ENCODE measurements around the gene UTS2. TPM values are rescaled to one million over a fixed set of nuclear protein-coding genes. Genes with fewer than 3 reads are reported as not detected.

Gene UTS2
- total RNA-seq, 4 donors from 2014 or later, result not detected

- no peaks in the 10 kb centered on the region for H3K4me1 ChIP-seq
- intact Hi-C loops (cut with DNase I; ENCODE audit: low total_unique reads), result no loop called here
- H3K27ac ChIP-seq, result no peak overlapping the region
- H3K4me3 ChIP-seq, result no peak overlapping the region
- no peaks in the 10 kb centered on the region for H3K36me3 ChIP-seq
- no peaks in the 10 kb centered on the region for H3K27me3 ChIP-seq
- DNase-seq, result no peak
- TF ChIP-seq CTCF (IDR thresholded peaks at IDR 0.05) (no peak), POLR2A (IDR thresholded peaks at IDR 0.05) (no peak)
- H3K9me3 ChIP-seq, result no peaks in the 10 kb centered on the region
These were observed 6.2 kb downstream of the UTS2 start for GRCh38 chr1:7846656-7847055.

DNA sequence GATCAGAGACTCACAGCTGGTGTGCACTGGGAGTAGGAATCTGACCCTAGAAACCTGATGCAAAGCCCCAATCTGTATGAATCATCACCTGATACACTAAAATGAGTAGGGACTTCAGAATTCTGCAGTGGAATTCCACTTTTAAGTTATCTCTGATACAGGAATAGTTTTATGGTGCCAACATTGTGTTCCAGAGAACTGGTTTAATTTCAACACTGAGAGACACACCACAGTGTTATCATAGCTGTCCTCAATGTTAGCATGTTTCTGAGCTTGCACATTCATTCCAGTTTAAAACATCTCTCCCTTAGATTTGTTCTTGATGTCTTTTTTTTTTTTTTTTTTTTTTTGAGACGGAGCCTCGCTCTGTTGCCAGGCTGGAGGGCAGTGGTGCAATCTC is 7.1 kb downstream of the UTS2 start:
- intact Hi-C loops (cut with DNase I; ENCODE audit: low total_unique reads), result no loop called here
- H3K36me3 ChIP-seq, result no peaks in the 10 kb centered on the region
- no peak overlapping the region for H3K4me3 ChIP-seq

GRCh38 chr1:7842517-7842916 is 10.3 kb downstream of the UTS2 start:
- TF ChIP-seq CTCF (IDR thresholded peaks at IDR 0.05), result no peak
- no peak for TF ChIP-seq POLR2A (IDR thresholded peaks at IDR 0.05)
- Histone ChIP-seq H3K36me3 (no peaks in the 10 kb centered on the region), H3K4me1 (no peaks in the 10 kb centered on the region), H3K27me3 (no peaks in the 10 kb centered on the region), H3K4me3 (no peak overlapping the region), H3K9me3 (peaks cover 3 to 9% of the 10 kb centered on the region in 2 donors), H3K27ac (no peak overlapping the region)
- no peak for DNase-seq
- intact Hi-C loops (cut with DNase I; ENCODE audit: low total_unique reads), result no loop called here

More for the DNA sequence above, 7.1 kb downstream of the UTS2 start:
- DNase-seq, result no peak
- Histone ChIP-seq H3K27ac (no peak overlapping the region), H3K27me3 (no peaks in the 10 kb centered on the region), H3K9me3 (no peaks in the 10 kb centered on the region), H3K4me1 (no peaks in the 10 kb centered on the region)
- TF ChIP-seq CTCF (IDR thresholded peaks at IDR 0.05), result no peak
- no peak for TF ChIP-seq POLR2A (IDR thresholded peaks at IDR 0.05)

- Histone ChIP-seq H3K4me1 (no peaks in the 10 kb centered on the region), H3K4me3 (no peak overlapping the region), H3K27me3 (no peaks in the 10 kb centered on the region), H3K27ac (no peak overlapping the region), H3K36me3 (no peaks in the 10 kb centered on the region), H3K9me3 (peaks cover 3 to 9% of the 10 kb centered on the region in 2 donors)
- TF ChIP-seq POLR2A (IDR thresholded peaks at IDR 0.05) (no peak), CTCF (IDR thresholded peaks at IDR 0.05) (no peak)
- intact Hi-C loops (cut with DNase I; ENCODE audit: low total_unique reads), result no loop called here
- DNase-seq, result no peak
These were observed 13.3 kb downstream of the UTS2 start for GRCh38 chr1:7839526-7839925.

DNA sequence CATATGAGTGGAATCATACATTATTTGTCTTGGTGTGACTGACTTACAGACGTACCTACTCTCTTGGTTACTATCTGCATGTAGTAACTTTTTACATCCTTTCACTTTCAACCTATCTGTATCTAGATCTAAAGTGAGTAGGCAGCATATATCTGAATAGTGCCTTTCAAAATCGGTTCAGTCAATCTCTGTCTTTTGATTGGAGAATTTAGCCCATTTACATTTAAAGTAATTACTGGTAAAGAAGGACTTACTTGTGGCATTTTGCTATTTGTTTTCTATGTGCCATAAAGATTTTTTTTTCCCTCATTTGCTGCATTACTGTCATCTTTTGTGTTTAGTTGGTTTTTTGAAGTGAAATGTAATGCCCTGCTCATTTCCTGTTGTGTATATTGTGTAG is 14.2 kb downstream of the UTS2 start:
- Histone ChIP-seq H3K27me3 (no peaks in the 10 kb centered on the region), H3K9me3 (peaks cover 3 to 9% of the 10 kb centered on the region in 2 donors), H3K36me3 (no peaks in the 10 kb centered on the region), H3K27ac (no peak overlapping the region), H3K4me3 (no peak overlapping the region), H3K4me1 (no peaks in the 10 kb centered on the region)
- DNase-seq, result no peak
- intact Hi-C loops (cut with DNase I; ENCODE audit: low total_unique reads), result no loop called here
- TF ChIP-seq CTCF (IDR thresholded peaks at IDR 0.05), result no peak
- no peak for TF ChIP-seq POLR2A (IDR thresholded peaks at IDR 0.05)
